Transverse colon (tissue), 4 donors: Measurements from ENCODE around the gene CHRM4. TPM values are rescaled to one million over a fixed set of nuclear protein-coding genes. Genes with fewer than 3 reads are reported as not detected.

ENCODE experiments used
- DNase-seq: peaks from one replicate; pipeline ENCODE4 v3.0.0-alpha.2; 2019
- H3K27ac ChIP-seq, 4 donors: fragments of 200-600 bp; sonication (generic); 2 replicates each; pipeline ENCODE4 v1.5.1; 2016 to 2018; ENCODE audit warnings: inconsistent platforms in 4 of 4
- H3K27me3 ChIP-seq: fragments of 200-600 bp; sonication (generic); 2 replicates; pipeline ENCODE4 v1.5.1; 2017; ENCODE audit warnings: inconsistent platforms
- H3K36me3 ChIP-seq, 4 donors: fragments of 200-600 bp; sonication (generic); 2 replicates each; pipeline ENCODE4 v1.5.1; 2017 to 2019; ENCODE audit warnings: inconsistent platforms in 4 of 4
- H3K4me1 ChIP-seq, 4 donors: fragments of 200-600 bp; sonication (generic); 2 replicates each; pipeline ENCODE4 v1.5.1; 2017 to 2020; ENCODE audit warnings: inconsistent platforms in 4 of 4
- H3K4me3 ChIP-seq, 4 donors: fragments of 200-600 bp; sonication (generic); 1 replicate in 1 of 4; 2 replicates in 3 of 4; pipeline versions ENCODE4 v1.5.1 to v1.6.1; 2017 to 2019; ENCODE audit warnings: inconsistent platforms in 4 of 4
- H3K9me3 ChIP-seq, 2 donors: fragments of 200-600 bp; sonication (generic); 2 replicates each; pipeline ENCODE4 v1.5.1; 2017 to 2019; ENCODE audit warnings: inconsistent platforms in 2 of 2
- EP300 ChIP-seq: sonication (generic); formaldehyde crosslinking; IDR thresholded peaks from one replicate; pipeline ENCODE4 v1.6.1; 2017; ENCODE audit warnings: antibody characterized with exemption, low read depth
- POLR2A ChIP-seq: fragments of 450-650 bp; IDR thresholded peaks from one replicate; pipeline ENCODE4 v1.6.1; 2016; ENCODE audit warnings: antibody characterized with exemption, mild to moderate bottlenecking, moderate library complexity
- POLR2AphosphoS5 ChIP-seq, 3 donors: sonication (generic); formaldehyde crosslinking; IDR thresholded peaks; one replicate each; pipeline ENCODE4 v1.6.1; 2016; ENCODE audit warnings: antibody characterized with exemption in 3 of 3
- WGBS, 2 donors: methylation state at CpG; one replicate each; pipeline ENCODE4 v1.1.5; 2018; ENCODE audit warnings: low coverage in 1 of 2; 5-methylcytosine and 5-hydroxymethylcytosine counted together
- in situ Hi-C, 4 donors: fragments of 200-750 bp; cut with MboI; loops; one replicate each; pipeline versions ENCODE4 v1.15.0 to v1.15.1; 2017; ENCODE audit warnings: low sequenced_read_pairs in 3 of 4, low pct_ligation_motif_present in 1 of 4, low pct_unique_long_range_greater_than_20kb in 1 of 4
- intact Hi-C: fragments of 100-400 bp; cut with DNase I; formaldehyde crosslinking; loops from one replicate; pipeline ENCODE4 v1.15.1; 2023; ENCODE audit warnings: low total_unique reads
- total RNA-seq, 4 donors: library from RNA; depleted of rRNA; stranded (reverse); fragments of >200 nt; gene quantifications; one replicate each; pipeline ENCODE4 v1.1.0, GENCODE V29; 2016
- TF ChIP-seq, protein P1 (sequence below), 5 experiments: fragments of 200-600 bp in 3 of 5; fragments of 450-650 bp in 2 of 5; sonication (generic) in 3 of 5; IDR thresholded peaks; 1 replicate in 2 of 5; 2 replicates in 3 of 5; pipeline ENCODE4 v1.5.1; 2016 to 2017; ENCODE audit warnings: antibody characterized with exemption in 5 of 5, inconsistent platforms in 3 of 5, mild to moderate bottlenecking in 2 of 5, moderate library complexity in 1 of 5

CHRM4 gene
- total RNA-seq, 4 donors from 2014 or later = 0.82 to 3.3 TPM; not detected in 2

DNA sequence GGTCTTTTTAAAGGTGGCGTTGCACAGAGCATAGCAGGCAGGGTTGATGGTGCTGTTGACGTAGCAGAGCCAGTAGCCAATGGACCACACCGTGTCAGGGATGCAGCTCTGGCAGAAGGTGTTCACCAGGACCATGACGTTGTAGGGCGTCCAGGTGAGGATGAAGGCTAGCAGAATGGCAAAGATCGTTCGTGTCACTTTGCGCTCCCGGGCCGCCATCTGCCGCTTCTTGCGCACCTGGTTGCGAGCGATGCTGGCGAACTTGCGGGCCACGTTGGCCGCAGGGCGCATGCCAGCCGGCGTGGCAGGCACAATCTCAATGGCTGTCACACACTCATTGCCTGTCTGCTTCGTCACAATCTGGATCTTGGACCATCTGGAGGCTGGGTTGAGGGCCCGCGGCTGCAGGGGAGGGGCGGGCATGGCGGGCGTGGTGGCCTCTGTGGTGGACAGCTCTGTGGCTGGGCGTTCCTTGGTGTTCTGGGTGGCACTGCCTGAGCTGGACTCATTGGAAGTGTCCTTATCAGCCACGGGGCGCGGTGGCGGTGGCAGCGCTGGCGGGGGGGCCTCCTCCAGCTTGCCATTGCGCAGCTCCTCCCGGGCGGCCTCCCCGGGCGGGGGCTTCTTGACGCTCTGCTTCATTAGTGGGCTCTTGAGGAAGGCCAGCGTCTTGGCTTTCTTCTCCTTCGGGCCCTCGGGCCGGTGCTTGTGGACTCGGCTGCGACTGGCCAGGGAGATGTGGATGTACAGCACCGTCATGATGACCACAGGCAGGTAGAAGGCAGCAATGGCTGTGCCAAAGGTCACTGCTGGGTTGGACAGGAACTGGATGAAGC, 6.2 kb downstream of the CHRM4 start:
- intact Hi-C loops = no loop called here
- Histone ChIP-seq H3K27ac (no peak overlapping the region), H3K4me1 (peaks cover 9 to 49% (median 40%) of the 10 kb centered on the region in 4 donors), H3K36me3 (no peaks in the 10 kb centered on the region), H3K27me3 (peaks cover 71% of the 10 kb centered on the region), H3K4me3 (no peak overlapping the region), H3K9me3 (no peaks in the 10 kb centered on the region)
- TF ChIP-seq, protein P1, sequence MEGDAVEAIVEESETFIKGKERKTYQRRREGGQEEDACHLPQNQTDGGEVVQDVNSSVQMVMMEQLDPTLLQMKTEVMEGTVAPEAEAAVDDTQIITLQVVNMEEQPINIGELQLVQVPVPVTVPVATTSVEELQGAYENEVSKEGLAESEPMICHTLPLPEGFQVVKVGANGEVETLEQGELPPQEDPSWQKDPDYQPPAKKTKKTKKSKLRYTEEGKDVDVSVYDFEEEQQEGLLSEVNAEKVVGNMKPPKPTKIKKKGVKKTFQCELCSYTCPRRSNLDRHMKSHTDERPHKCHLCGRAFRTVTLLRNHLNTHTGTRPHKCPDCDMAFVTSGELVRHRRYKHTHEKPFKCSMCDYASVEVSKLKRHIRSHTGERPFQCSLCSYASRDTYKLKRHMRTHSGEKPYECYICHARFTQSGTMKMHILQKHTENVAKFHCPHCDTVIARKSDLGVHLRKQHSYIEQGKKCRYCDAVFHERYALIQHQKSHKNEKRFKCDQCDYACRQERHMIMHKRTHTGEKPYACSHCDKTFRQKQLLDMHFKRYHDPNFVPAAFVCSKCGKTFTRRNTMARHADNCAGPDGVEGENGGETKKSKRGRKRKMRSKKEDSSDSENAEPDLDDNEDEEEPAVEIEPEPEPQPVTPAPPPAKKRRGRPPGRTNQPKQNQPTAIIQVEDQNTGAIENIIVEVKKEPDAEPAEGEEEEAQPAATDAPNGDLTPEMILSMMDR (IDR thresholded peaks at IDR 0.05) = no peak
- TF ChIP-seq EP300 (no peak), POLR2AphosphoS5 (IDR thresholded peaks at IDR 0.05) (no peak), POLR2A (no peak)
- no peak for DNase-seq
- 96% methylated on average over 35 of the region's 47 CpGs; no CpG with 5 or more reads in 1 of the 2 donors for WGBS, 2 donors
- in situ Hi-C loops = loop anchor here in 2 of 4 donors (25.0 kb wide), 1 partner anchor 152 kb away; no protein-coding TSS in a partner anchor

DNA sequence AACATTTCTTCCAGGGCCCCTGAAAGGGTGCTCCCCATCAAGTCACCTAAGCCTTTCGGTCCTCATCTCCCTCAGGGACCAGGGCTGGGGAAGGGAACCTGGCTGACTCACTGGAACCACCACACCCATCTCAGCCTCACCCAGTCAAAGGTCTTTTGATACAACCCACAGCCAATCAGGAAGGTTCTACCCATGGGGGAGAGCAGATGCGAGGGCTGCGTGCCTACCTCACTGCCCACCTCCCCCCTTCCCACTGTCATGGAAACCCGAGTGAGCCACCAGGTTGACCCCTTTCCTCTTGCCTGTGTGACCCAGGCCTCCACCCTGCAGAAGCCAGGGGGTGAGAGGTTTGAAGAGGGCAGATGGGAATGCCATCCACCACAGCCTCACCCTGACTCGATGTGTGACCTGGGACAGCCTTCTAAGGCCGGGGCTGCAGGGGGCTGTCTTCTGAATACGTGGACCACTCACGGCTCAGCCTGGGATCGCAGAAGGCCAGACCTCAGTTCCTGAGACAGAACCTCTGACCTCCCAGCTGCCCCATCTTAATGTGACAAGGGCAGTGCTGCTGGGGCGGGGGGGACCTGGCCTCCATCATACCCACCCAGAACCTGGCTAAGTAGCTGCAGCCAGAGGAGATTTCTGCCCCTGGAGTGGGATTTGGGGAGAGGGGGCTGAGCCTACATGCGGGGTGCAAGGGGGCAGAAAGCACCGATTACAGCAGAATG, 7.4 kb downstream of the CHRM4 start:
- H3K9me3 ChIP-seq = no peaks in the 10 kb centered on the region
- no peaks in the 10 kb centered on the region for H3K36me3 ChIP-seq
- intact Hi-C loops (no loop called here), in situ Hi-C loops (loop anchor here in 2 of 4 donors (25.0 kb wide), 1 partner anchor 153 kb away; no protein-coding TSS in a partner anchor)
- WGBS, 2 donors = 66% methylated on average over 12 of the region's 12 CpGs; no CpG with 5 or more reads in 1 of the 2 donors
- no peak overlapping the region for H3K4me3 ChIP-seq
- H3K27me3 ChIP-seq = peaks cover 59% of the 10 kb centered on the region
- TF ChIP-seq, protein P1 (IDR thresholded peaks at IDR 0.05) = no peak
- no peak for TF ChIP-seq EP300
- no peak for TF ChIP-seq POLR2A
- no peak for TF ChIP-seq POLR2AphosphoS5 (IDR thresholded peaks at IDR 0.05)
- peak; percentile 71 for DNase-seq
- H3K27ac ChIP-seq = no peak overlapping the region
- H3K4me1 ChIP-seq = peaks cover 9 to 49% (median 36%) of the 10 kb centered on the region in 4 donors

DNA sequence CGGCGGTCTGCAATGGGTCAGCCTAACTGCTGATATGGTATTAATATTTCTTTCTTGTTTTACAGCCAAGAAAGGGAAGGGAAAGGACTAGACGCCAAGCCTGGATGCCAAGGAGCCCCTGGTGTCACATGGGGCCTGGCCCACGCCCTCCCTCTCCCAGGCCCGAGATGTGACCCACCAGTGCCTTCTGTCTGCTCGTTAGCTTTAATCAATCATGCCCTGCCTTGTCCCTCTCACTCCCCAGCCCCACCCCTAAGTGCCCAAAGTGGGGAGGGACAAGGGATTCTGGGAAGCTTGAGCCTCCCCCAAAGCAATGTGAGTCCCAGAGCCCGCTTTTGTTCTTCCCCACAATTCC, 8.2 kb downstream of the CHRM4 start:
- Histone ChIP-seq H3K4me1 (peaks cover 9 to 47% (median 34%) of the 10 kb centered on the region in 4 donors), H3K36me3 (no peaks in the 10 kb centered on the region), H3K9me3 (no peaks in the 10 kb centered on the region), H3K27ac (no peak overlapping the region), H3K27me3 (peaks cover 51% of the 10 kb centered on the region), H3K4me3 (no peak overlapping the region)
- in situ Hi-C loops = loop anchor here in 2 of 4 donors (25.0 kb wide), 1 partner anchor 154 kb away; no protein-coding TSS in a partner anchor
- DNase-seq = no peak
- TF ChIP-seq POLR2AphosphoS5 (IDR thresholded peaks at IDR 0.05) (no peak), POLR2A (no peak), EP300 (no peak)
- TF ChIP-seq, protein P1 (IDR thresholded peaks at IDR 0.05) = peak in 1 of 5 experiments; percentile 13
- 74 to 100% methylated on average over 1 to 7 of the region's 7 CpGs for WGBS, 2 donors
- intact Hi-C loops = no loop called here
